ENCODE results near the gene EIF5A.

The EIF5A gene

GRCh38 chr17:7285679-7286078 lies 21.7 kb upstream of the EIF5A start:
- no peak for DNase-seq

GRCh38 chr17:7289256-7290032 lies 18.0 kb upstream of the EIF5A start:
- no peak for DNase-seq

GRCh38 chr17:7290166-7290565 lies 17.3 kb upstream of the EIF5A start:
- no peak for DNase-seq

GRCh38 chr17:7290685-7291084 lies 16.7 kb upstream of the EIF5A start:
- DNase-seq = no peak

GRCh38 chr17:7292194-7292593 lies 15.2 kb upstream of the EIF5A start:
- no peak for DNase-seq

- no peak for DNase-seq
These were observed 14.7 kb upstream of the EIF5A start for GRCh38 chr17:7292729-7293128.

- DNase-seq = no peak
These were observed 14.3 kb upstream of the EIF5A start for GRCh38 chr17:7293159-7293558.

GRCh38 chr17:7293816-7294613 lies 13.4 kb upstream of the EIF5A start:
- no peak for DNase-seq

GRCh38 chr17:7294614-7295153 lies 12.7 kb upstream of the EIF5A start, which contains the start of gene YBX2:
YBX2 (minus strand) TSS chr17:7294639; CDS start chr17:7294500, 139 bp downstream.
- DNase-seq = peak; percentile 84

GRCh38 chr17:7295230-7296180 lies 11.9 kb upstream of the EIF5A start:
- DNase-seq = no peak

GRCh38 chr17:7296189-7296861 lies 11.1 kb upstream of the EIF5A start:
- DNase-seq = peak; percentile 70

GRCh38 chr17:7304179-7304578 lies 3.2 kb upstream of the EIF5A start:
- no peak for DNase-seq

- peak; percentile 63 for DNase-seq
These were observed 527 bp downstream of the EIF5A start for GRCh38 chr17:7307686-7308624.

- peak; percentile 93 for DNase-seq
These were observed 1.4 kb downstream of the EIF5A start for GRCh38 chr17:7308625-7309433.

GRCh38 chr17:7309628-7310027 lies 2.2 kb downstream of the EIF5A start:
- DNase-seq = no peak

- no peak for DNase-seq
These were observed 3.8 kb downstream of the EIF5A start for GRCh38 chr17:7311110-7311705.

GRCh38 chr17:7312432-7313087 lies 5.1 kb downstream of the EIF5A start:
- no peak for DNase-seq

GRCh38 chr17:7313088-7313889 lies 5.9 kb downstream of the EIF5A start:
- no peak for DNase-seq
